DMS53 treated with DMSO at 0.1 percent for 48 hours (cell line): ENCODE data around the gene FAM209A.
A peak's percentile ranks its signal among the peaks of the same experiment; 100 is the strongest.
"Not testable (repeated sequence)": the region's sequence is repeated elsewhere in the genome, so short reads cannot be mapped to it uniquely, and the experiment has no call there.

Experiments
- DNase-seq: peaks from one replicate; lab custom pipeline; 2025; ENCODE audit not compliant: unreplicated experiment; lab: John Stamatoyannopoulos, UW

Gene FAM209A

DNA sequence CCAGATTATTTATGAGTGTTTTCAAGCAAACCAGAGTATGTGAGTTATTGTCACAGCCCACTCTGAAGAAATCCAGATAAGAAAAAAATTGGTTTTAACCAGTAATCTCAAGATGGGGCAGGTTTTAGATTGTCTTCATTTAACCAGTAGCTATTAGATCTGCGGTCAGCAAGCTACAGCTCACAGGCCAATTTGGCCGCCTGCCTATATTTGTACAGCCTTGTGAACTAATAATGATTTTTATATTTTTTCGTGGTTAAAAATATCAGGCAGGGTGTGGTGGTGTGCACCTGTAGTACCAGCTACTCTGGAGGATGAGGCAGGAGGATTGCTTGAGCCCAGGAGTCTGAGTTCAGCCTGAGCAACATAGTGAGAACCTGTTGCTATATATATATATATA is 13.5 kb downstream of the FAM209A start:
- no peak for DNase-seq

DNA sequence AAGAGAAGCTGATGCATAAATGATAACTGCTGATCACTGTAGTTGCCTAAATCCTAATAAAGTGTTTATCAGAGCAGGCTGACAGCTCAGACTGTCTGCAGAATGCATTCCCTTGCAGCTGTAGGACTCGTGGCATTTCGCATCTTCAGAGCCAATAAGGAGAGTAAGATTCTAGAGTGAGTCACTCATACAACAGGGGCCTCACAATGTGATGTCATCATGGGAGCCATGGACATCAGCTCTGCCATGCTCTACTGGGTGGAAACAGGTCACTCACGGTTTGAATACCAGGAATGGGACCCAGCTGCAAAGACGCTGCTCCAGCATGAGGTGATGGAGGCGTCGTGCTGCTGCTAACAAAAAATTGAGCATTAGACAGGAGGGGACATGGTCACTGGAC is 15.9 kb downstream of the FAM209A start:
- DNase-seq: no peak

GRCh38 chr20:56542489-56543030 is 18.0 kb downstream of the FAM209A start:
- DNase-seq: no peak

- no peak for DNase-seq
Observed at GRCh38 chr20:56551571-56551970, 27.0 kb downstream of the FAM209A start.

- no peak for DNase-seq
Observed at GRCh38 chr20:56552911-56553629, 28.5 kb downstream of the FAM209A start.

- DNase-seq: peak; percentile 97
Observed at GRCh38 chr20:56554869-56555268, 30.3 kb downstream of the FAM209A start.

- DNase-seq: no peak
Observed at GRCh38 chr20:56558968-56559367, 34.4 kb downstream of the FAM209A start.

DNA sequence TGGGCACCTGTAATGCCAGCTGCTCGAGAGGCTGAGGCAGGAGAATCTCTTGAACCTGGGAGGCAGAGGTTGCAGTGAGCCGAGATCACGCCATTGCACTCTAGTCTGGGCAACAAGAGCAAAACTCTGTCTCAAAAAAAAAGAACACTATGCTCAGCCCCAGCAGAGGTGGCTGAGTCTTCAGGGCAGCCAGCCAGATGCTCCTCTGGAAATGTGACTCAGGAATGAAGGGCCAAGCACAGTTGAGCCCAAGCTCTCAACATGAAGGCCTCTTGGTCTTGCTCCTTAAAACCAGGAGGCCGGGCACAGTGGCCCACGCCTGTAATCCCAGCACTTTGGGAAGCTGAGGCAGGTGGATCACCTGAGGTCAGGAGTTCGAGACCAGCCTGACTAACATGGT is 40.0 kb downstream of the FAM209A start:
- not testable (repeated sequence) for DNase-seq

- DNase-seq: no peak
Observed at GRCh38 chr20:56565511-56565910, 41.0 kb downstream of the FAM209A start.

DNA sequence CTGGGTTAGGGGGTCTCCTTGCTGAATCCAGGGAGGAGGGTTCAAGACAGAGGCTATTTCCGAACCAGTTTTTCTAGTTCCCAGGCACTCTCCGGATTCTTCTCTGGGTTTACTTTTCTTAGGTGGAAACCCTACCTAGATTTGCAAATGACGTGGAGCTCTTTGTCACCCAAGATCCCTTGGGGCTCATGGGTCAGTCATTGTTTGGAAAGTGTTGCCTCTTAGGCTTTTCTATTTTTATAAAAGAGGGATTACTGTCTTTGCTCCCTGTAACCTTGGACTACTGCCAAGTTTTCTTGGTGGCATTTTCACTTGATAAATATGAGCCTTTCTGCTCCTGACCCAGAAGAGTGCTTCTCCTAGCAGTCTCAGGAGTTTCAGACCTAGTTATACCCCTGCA is 42.1 kb downstream of the FAM209A start:
- DNase-seq: no peak

DNA sequence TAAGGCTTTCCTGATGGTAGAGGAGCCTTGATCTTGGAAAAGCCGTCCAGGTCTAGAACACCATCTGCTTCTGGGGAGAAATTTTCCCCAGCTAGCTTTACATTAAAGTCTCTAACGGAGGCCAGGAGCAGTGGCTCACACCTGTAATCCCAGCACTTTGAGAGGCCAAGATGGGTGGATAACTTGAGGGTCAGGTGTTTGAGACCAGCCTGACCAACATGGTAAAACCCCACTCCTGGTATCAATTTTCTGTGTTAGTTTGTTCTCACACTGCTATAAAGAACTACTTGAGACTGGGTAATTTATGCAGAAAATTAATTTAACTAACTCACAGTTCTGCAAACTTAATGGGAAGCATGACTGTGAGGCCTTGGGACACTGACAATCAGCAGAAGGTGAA is 46.3 kb downstream of the FAM209A start:
- DNase-seq: no peak

- no peak for DNase-seq
Observed at GRCh38 chr20:56572172-56572571, 47.6 kb downstream of the FAM209A start.

DNA sequence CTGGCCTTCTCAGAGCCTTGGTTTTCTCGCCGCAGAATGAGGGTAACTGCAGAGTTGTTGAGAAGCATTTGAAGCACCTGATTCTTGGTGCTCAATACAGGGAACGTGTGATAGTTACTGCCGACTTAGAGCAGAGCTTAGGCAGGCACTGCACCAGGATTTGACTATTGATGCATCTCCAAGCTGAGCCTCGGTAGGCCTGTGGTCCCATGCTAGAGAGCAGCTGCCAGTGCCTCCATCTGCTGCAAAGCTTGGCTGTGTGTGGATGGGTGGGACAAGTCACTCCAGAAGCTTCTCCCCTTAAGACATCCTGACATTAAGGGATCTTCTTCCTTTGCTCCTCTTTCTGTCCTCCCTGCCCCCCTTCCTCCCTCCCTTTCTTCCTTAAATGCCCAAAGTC is 49.4 kb downstream of the FAM209A start:
- DNase-seq: no peak

DNA sequence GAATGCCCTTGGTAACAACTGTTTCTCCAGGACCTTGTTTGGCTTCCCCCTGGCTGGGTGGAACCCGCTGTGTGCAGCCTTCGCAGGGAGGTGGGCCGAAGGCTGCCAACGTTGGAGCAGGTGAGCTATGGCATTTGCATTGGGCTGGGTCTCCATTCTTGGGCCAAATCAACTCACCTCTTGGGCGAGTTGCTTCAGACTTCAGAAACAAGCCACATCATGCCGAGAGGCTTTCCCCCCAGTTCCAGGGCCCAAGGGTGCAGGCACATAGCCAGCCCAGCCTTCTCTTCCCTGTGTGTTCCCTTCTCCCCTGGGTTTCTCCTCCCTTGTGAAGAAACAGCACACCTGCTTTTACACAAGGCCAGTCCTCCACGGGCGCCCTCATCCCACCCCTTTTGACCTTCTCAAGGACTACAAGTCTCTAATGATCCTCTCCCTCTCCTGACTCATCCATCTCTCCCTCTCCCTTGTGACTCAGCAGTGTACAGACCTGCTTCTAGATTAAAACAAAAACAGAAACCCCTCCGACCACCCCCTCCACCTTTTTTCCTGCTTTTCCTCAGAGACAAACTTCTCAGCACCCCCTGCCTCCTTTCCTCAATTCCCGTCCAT is 50.1 kb downstream of the FAM209A start:
- DNase-seq: no peak

DNA sequence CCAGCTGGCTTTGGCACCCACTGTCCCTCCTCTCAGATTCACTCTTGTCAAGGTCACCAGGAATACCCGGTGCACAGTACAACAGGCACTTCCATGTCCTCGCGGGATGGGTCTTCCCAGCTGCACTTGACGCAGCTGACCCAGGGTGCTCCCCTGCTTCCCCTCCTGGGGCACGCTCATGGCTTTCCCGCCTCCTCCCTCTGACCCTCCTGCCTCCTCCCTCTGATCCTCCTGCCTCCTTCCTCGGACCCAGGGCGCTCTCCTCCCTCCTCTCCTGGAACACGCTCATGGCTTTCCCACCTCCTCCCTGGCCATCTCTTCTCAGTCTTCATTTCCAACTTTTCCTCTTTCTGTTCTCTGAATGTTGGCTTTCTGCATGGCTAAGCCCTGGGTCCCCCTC is 50.6 kb downstream of the FAM209A start:
- DNase-seq: no peak
